GM12878 (cell line): ENCODE data around the gene MED13. TPM values are rescaled to one million over a fixed set of nuclear protein-coding genes. Genes with fewer than 3 reads are reported as not detected.

Source experiments
- ATAC-seq: fragments of 200-7000 bp; cut with Tn5 transposase; 3 replicates; pipeline ENCODE4 v1.9.1; 2020; ENCODE audit warnings: mild to moderate bottlenecking, moderate library complexity
- BruUV-seq: library from RNA; stranded (reverse); fragments of 400-500 nt; replicated peaks from 2 replicates; lab custom pipeline; 2021; lab: Mats Ljungman, UMichigan
- CTCF ChIA-PET: fragments of 300-600 bp; sonication (Branson Sonifier 250); formaldehyde crosslinking; extraction: SDS; loops from one replicate; lab custom pipeline; 2021; ENCODE audit warnings: inconsistent platforms; lab: Yijun Ruan, JAX
- POLR2A ChIA-PET: fragments of 350-600 bp; formaldehyde crosslinking; extraction: SDS; loops from one replicate; lab custom pipeline; 2021; ENCODE audit warnings: inconsistent platforms; lab: Charles Lee
- RAD21 ChIA-PET: fragments of 300-600 bp; sonication (Branson Sonifier 250); formaldehyde crosslinking; loops from one replicate; lab custom pipeline; 2023; ENCODE audit warnings: antibody characterized with exemption; ENCODE audit not compliant: unreplicated experiment; lab: Charles Lee
- SMC1A ChIA-PET: fragments of 300-600 bp; sonication (Branson Sonifier 250); formaldehyde crosslinking; loops from one replicate; lab custom pipeline; 2023; ENCODE audit not compliant: unreplicated experiment, uncharacterized antibody; lab: Charles Lee
- DNase-seq: peaks from one replicate; pipeline ENCODE4 v3.0.0-alpha.2; 2011; ENCODE audit warnings: low read depth, low spot score
- FAIRE-seq: peaks from 3 replicates; lab custom pipeline; 2011; peaks lifted over from hg19 to GRCh38; lab: Jason Lieb, UNC
- H2AFZ ChIP-seq: 2 replicates; pipeline ENCODE4 v1.6.0; 2011; ENCODE audit warnings: low read depth, low read length, control low read depth; ENCODE audit not compliant: control insufficient read depth
- H3K27ac ChIP-seq: 2 replicates; pipeline ENCODE4 v1.5.1; 2011; ENCODE audit warnings: control low read depth; ENCODE audit not compliant: control insufficient read depth, insufficient read depth
- H3K27me3 ChIP-seq, 2 experiments: replicated peaks in 1 of 2; 2 replicates each; pipeline versions ENCODE4 v1.6.0 to v1.6.1; 2011; ENCODE audit warnings: low read length in 1 of 2; ENCODE audit not compliant: control insufficient read depth in 2 of 2, insufficient read depth in 2 of 2
- H3K36me3 ChIP-seq, 2 experiments: 2 replicates each; pipeline ENCODE4 v1.5.1; 2011; ENCODE audit warnings: low read length in 1 of 2; ENCODE audit not compliant: control insufficient read depth in 2 of 2, insufficient read depth in 2 of 2
- H3K4me1 ChIP-seq: 2 replicates; pipeline ENCODE4 v1.6.1; 2011; ENCODE audit warnings: mild to moderate bottlenecking, low read length, moderate library complexity, mixed read lengths; ENCODE audit not compliant: control insufficient read depth, insufficient read depth
- H3K4me2 ChIP-seq: 2 replicates; pipeline ENCODE4 v1.6.0; 2011; ENCODE audit warnings: control low read depth; ENCODE audit not compliant: control insufficient read depth, insufficient read depth
- H3K4me3 ChIP-seq: fragments of 200-600 bp; sonication (generic); 2 replicates; pipeline ENCODE4 v1.5.1; 2016
- H3K79me2 ChIP-seq: 2 replicates; pipeline ENCODE4 v1.6.0; 2011; ENCODE audit warnings: low read length; ENCODE audit not compliant: control insufficient read depth, insufficient read depth
- H3K9ac ChIP-seq: 2 replicates; pipeline ENCODE4 v1.8.0; 2011; ENCODE audit warnings: low read length, control low read depth, mixed read lengths; ENCODE audit not compliant: control insufficient read depth, insufficient read depth
- H3K9me3 ChIP-seq: replicated peaks from 3 replicates; pipeline ENCODE4 v1.5.1; 2011; ENCODE audit warnings: mild to moderate bottlenecking, low read length; ENCODE audit not compliant: control insufficient read depth, insufficient read depth
- H4K20me1 ChIP-seq: 2 replicates; pipeline ENCODE4 v1.6.0; 2011; ENCODE audit not compliant: control insufficient read depth, insufficient read depth
- BACH1 ChIP-seq: fragments of 450-650 bp; IDR thresholded peaks from 2 replicates; pipeline ENCODE4 v1.6.1; 2017; ENCODE audit warnings: mild to moderate bottlenecking, borderline replicate concordance
- CBFB ChIP-seq: IDR thresholded peaks from 2 replicates; pipeline ENCODE4 v1.6.1; 2016; ENCODE audit warnings: antibody characterized with exemption, low read depth
- DPF2 ChIP-seq: fragments of 450-650 bp; IDR thresholded peaks from 2 replicates; pipeline ENCODE4 v1.6.1; 2017; ENCODE audit warnings: mild to moderate bottlenecking
- HCFC1 ChIP-seq: fragments of 150-350 bp; IDR thresholded peaks from 2 replicates; pipeline ENCODE4 v1.6.1; 2014; ENCODE audit warnings: low read length
- IKZF2 ChIP-seq, 2 experiments: fragments of 450-650 bp; IDR thresholded peaks; 2 replicates each; pipeline ENCODE4 v1.6.1; 2017; ENCODE audit warnings: mild to moderate bottlenecking in 2 of 2, moderate library complexity in 2 of 2
- JUNB ChIP-seq: IDR thresholded peaks from 2 replicates; pipeline ENCODE4 v1.6.1; 2016; ENCODE audit warnings: antibody characterized with exemption, mild to moderate bottlenecking
- JUND ChIP-seq: IDR thresholded peaks from 2 replicates; pipeline ENCODE4 v1.6.1; 2012; ENCODE audit warnings: low read depth, mild to moderate bottlenecking, low read length, improper control_type of control experiment, moderate library complexity
- KLF5 ChIP-seq: fragments of 450-650 bp; IDR thresholded peaks from 2 replicates; pipeline ENCODE4 v1.6.1; 2014; ENCODE audit warnings: mild to moderate bottlenecking; ENCODE audit not compliant: partially characterized antibody
- MAX ChIP-seq: IDR thresholded peaks from 2 replicates; pipeline ENCODE4 v1.6.1; 2012; ENCODE audit warnings: low read depth, low read length, improper control_type of control experiment
- NFYA ChIP-seq: IDR thresholded peaks from 2 replicates; pipeline ENCODE4 v1.6.1; 2011; ENCODE audit warnings: low read depth, mild to moderate bottlenecking, low read length, improper control_type of control experiment, borderline replicate concordance
- PAX8 ChIP-seq: fragments of 450-650 bp; IDR thresholded peaks from 2 replicates; pipeline ENCODE4 v1.6.1; 2017; ENCODE audit warnings: mild to moderate bottlenecking, moderate library complexity
- PML ChIP-seq: IDR thresholded peaks from 2 replicates; pipeline ENCODE4 v1.6.1; 2012; ENCODE audit warnings: low read length, inconsistent platforms
- POU2F2 ChIP-seq: IDR thresholded peaks from 3 replicates; pipeline ENCODE4 v1.6.1; 2011; ENCODE audit warnings: low read depth, mild to moderate bottlenecking, low read length, borderline replicate concordance
- RCOR1 ChIP-seq: conservative IDR thresholded peaks from 2 replicates; pipeline ENCODE4 v1.6.1; 2012; ENCODE audit warnings: low read depth, low read length, improper control_type of control experiment
- SMAD5 ChIP-seq: IDR thresholded peaks from 2 replicates; pipeline ENCODE4 v1.6.1; 2016; ENCODE audit warnings: antibody characterized with exemption, low read depth
- SREBF2 ChIP-seq: IDR thresholded peaks from 2 replicates; pipeline ENCODE4 v1.6.1; 2012; ENCODE audit warnings: mild to moderate bottlenecking, low read length
- YY1 ChIP-seq: IDR thresholded peaks from 2 replicates; pipeline ENCODE4 v1.6.1; 2011; ENCODE audit warnings: low read depth, mild to moderate bottlenecking, low read length
- WGBS: methylation state at CpG from one replicate; pipeline ENCODE4 v1.1.6; 2016; ENCODE audit warnings: low lambda C conversion rate; ENCODE audit not compliant: insufficient replicate concordance, insufficient coverage; ENCODE audit errors: missing lambda C conversion rate; 5-methylcytosine and 5-hydroxymethylcytosine counted together
- in situ Hi-C: fragments of 300-500 bp; cut with MboI; formaldehyde crosslinking; loops from 9 replicates; pipeline ENCODE4 v1.14.3; 2018; ENCODE audit warnings: mixed read lengths
- intact Hi-C: fragments of 100-400 bp; cut with micrococcal nuclease; formaldehyde crosslinking; loops from one replicate; pipeline ENCODE4 v1.14.2; 2022; ENCODE audit not compliant: unreplicated experiment
- polyA plus RNA-seq, 11 experiments: library from polyadenylated mRNA; depleted of rRNA in 4 of 11; unstranded in 6 of 11; stranded (reverse) in 5 of 11; fragments of >200 nt; fragmentation: Nextera tagmentation in 4 of 11; fragmentation: Illumina TruSeq in 1 of 11; extraction: Ambion mirVana in 4 of 11; extraction: Trizol in 1 of 11; gene quantifications; 1 replicate in 1 of 11; 2 replicates in 10 of 11; pipeline versions ENCODE4 v1.2.1 to v1.2.3, GENCODE V29; 2011 to 2016; ENCODE audit warnings: inconsistent platforms in 2 of 11, missing spikeins in 2 of 11, low read depth in 1 of 11
- total RNA-seq, 4 experiments: library from RNA; depleted of rRNA in 3 of 4; stranded (reverse); fragments of >200 nt in 3 of 4; fragmentation: Illumina TruSeq in 1 of 4; extraction: Trizol in 1 of 4; gene quantifications; 2 replicates each; pipeline versions ENCODE4 v1.2.1 to v1.2.3, GENCODE V29; 2013 to 2021
- TF ChIP-seq, protein P1 (sequence below): fragments of 450-650 bp; IDR thresholded peaks from 2 replicates; pipeline ENCODE4 v1.6.1; 2016; ENCODE audit warnings: mild to moderate bottlenecking
- TF ChIP-seq, protein P2 (sequence below): fragments of 450-650 bp; IDR thresholded peaks from 2 replicates; pipeline ENCODE4 v1.6.1; 2017; ENCODE audit warnings: mild to moderate bottlenecking, low read depth, inconsistent platforms; ENCODE audit not compliant: poor library complexity, severe bottlenecking

Gene MED13
- total and polyA plus RNA-seq, 10 of the 15 experiments (the other 5 are each of a cell fraction or from before 2014, with no cell fraction given): 4.6 to 49.7 (median 21.3) TPM

GRCh38 chr17:62065611-62066468 lies 762 bp upstream of the MED13 start:
- WGBS: 4% methylated on average over 51 of the region's 51 CpGs
- H3K27me3 ChIP-seq: no peaks in the 10 kb centered on the region
- H4K20me1 ChIP-seq: no peaks in the 10 kb centered on the region
- H3K4me3 ChIP-seq: peak overlapping the region; percentile 79
- in situ Hi-C loops: no loop called here
- ChIA-PET RAD21 (interaction anchor here (0.6 to 15.1 kb wide), 24 partner anchors 10 to 205 kb away, joined by 3 to 169 read pairs (median 4); partner anchors contain the start of gene BRIP1), POLR2A (interaction anchor here (0.5 to 1.0 kb wide), 2 partner anchors 12 to 1710 kb away, joined by 4 to 5 read pairs; no protein-coding TSS in a partner anchor), SMC1A (interaction anchor here (0.6 to 2.6 kb wide), 15 partner anchors 9 to 434 kb away, joined by 3 to 23 read pairs (median 4); no protein-coding TSS in a partner anchor), CTCF (interaction anchor here (0.7 to 2.7 kb wide), 29 partner anchors 8 to 430 kb away, joined by 3 to 36 read pairs (median 5); no protein-coding TSS in a partner anchor)
- no peaks in the 10 kb centered on the region for H3K9me3 ChIP-seq
- H3K36me3 ChIP-seq: peaks cover 0 to 6% of the 10 kb centered on the region in 2 experiments; a peak in 1 of 4 replicates
- peaks cover 48% of the 10 kb centered on the region for H3K79me2 ChIP-seq
- DNase-seq: peak; percentile 88
- peak; percentile 95 for ATAC-seq
- H3K4me1 ChIP-seq: peaks cover 6% of the 10 kb centered on the region
- TSS peak; percentile 67 for BruUV-seq
- H3K4me2 ChIP-seq: 0 out of 2 replicates have a peak overlapping the region, but pooled peaks have one; percentile 4
- H3K27ac ChIP-seq: peak overlapping the region; percentile 92
- H2AFZ ChIP-seq: peak overlapping the region; percentile 86
- peak overlapping the region; percentile 99 for H3K9ac ChIP-seq
- intact Hi-C loops: loop anchor here (2.0 kb wide), 1 partner anchor 43 kb away; no protein-coding TSS in a partner anchor
- FAIRE-seq: peak; percentile 86
- TF ChIP-seq CBFB (no peak; the same call in 1 of the 2 replicates), BACH1 (0 out of 2 replicates have a peak, but pooled peaks have one; percentile 38), SREBF2 (peak; percentile 42; the same call in 1 of the 2 replicates), KLF5 (no peak), PML (peak; percentile 87; the same call in 1 of the 2 replicates), MAX (peak; percentile 98), NFYA (no peak), POU2F2 (peak; percentile 71; the same call in 2 of the 3 replicates), JUND (no peak), HCFC1 (peak; percentile 17; the same call in 1 of the 2 replicates), SMAD5 (no peak), IKZF2 (IDR thresholded peaks at IDR 0.05) (peak; percentile 41 to 45), RCOR1 (0 out of 2 replicates have a peak, but pooled peaks have one; percentile 62), YY1 (peak; percentile 99), DPF2 (peak; percentile 63; the same call in 1 of the 2 replicates), JUNB (no peak), PAX8 (no peak)
- TF ChIP-seq, protein P1, sequence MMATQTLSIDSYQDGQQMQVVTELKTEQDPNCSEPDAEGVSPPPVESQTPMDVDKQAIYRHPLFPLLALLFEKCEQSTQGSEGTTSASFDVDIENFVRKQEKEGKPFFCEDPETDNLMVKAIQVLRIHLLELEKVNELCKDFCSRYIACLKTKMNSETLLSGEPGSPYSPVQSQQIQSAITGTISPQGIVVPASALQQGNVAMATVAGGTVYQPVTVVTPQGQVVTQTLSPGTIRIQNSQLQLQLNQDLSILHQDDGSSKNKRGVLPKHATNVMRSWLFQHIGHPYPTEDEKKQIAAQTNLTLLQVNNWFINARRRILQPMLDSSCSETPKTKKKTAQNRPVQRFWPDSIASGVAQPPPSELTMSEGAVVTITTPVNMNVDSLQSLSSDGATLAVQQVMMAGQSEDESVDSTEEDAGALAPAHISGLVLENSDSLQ: no peak; the same call in 1 of the 2 replicates
- TF ChIP-seq, protein P2, sequence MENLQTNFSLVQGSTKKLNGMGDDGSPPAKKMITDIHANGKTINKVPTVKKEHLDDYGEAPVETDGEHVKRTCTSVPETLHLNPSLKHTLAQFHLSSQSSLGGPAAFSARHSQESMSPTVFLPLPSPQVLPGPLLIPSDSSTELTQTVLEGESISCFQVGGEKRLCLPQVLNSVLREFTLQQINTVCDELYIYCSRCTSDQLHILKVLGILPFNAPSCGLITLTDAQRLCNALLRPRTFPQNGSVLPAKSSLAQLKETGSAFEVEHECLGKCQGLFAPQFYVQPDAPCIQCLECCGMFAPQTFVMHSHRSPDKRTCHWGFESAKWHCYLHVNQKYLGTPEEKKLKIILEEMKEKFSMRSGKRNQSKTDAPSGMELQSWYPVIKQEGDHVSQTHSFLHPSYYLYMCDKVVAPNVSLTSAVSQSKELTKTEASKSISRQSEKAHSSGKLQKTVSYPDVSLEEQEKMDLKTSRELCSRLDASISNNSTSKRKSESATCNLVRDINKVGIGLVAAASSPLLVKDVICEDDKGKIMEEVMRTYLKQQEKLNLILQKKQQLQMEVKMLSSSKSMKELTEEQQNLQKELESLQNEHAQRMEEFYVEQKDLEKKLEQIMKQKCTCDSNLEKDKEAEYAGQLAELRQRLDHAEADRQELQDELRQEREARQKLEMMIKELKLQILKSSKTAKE: peak; percentile 30
